ENCODE results near the gene THTPA. TPM values are rescaled to one million over a fixed set of nuclear protein-coding genes. Genes with fewer than 3 reads are reported as not detected.
"Not testable (repeated sequence)": the region's sequence is repeated elsewhere in the genome, so short reads cannot be mapped to it uniquely, and the experiment has no call there.

Gene THTPA
- total RNA-seq, 2 donors from 2014 or later = 22.5 to 45.4 TPM

- TF ChIP-seq POLR2A (IDR thresholded peaks at IDR 0.05) (no peak), POLR2AphosphoS5 (IDR thresholded peaks at IDR 0.05) (no peak)
- TF ChIP-seq, protein P1, sequence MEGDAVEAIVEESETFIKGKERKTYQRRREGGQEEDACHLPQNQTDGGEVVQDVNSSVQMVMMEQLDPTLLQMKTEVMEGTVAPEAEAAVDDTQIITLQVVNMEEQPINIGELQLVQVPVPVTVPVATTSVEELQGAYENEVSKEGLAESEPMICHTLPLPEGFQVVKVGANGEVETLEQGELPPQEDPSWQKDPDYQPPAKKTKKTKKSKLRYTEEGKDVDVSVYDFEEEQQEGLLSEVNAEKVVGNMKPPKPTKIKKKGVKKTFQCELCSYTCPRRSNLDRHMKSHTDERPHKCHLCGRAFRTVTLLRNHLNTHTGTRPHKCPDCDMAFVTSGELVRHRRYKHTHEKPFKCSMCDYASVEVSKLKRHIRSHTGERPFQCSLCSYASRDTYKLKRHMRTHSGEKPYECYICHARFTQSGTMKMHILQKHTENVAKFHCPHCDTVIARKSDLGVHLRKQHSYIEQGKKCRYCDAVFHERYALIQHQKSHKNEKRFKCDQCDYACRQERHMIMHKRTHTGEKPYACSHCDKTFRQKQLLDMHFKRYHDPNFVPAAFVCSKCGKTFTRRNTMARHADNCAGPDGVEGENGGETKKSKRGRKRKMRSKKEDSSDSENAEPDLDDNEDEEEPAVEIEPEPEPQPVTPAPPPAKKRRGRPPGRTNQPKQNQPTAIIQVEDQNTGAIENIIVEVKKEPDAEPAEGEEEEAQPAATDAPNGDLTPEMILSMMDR (IDR thresholded peaks at IDR 0.05) = no peak
- Histone ChIP-seq H3K4me1 (replicated peaks) (no peaks in the 10 kb centered on the region), H3K27ac (no peak overlapping the region), H3K27me3 (replicated peaks; ENCODE audit: insufficient read depth) (no peaks in the 10 kb centered on the region), H3K36me3 (no peaks in the 10 kb centered on the region), H3K4me3 (no peak overlapping the region), H3K9me3 (no peaks in the 10 kb centered on the region)
- no peak for DNase-seq (ENCODE audit: low spot score)
- intact Hi-C loops (cut with DNase I) = no loop called here
- 97% methylated on average over 2 of the region's 2 CpGs for WGBS
Observed at GRCh38 chr14:23589606-23590005, 33.5 kb downstream of the THTPA start.

GRCh38 chr14:23590198-23590597 lies 34.1 kb downstream of the THTPA start:
- H3K4me3 ChIP-seq = no peak overlapping the region
- no peaks in the 10 kb centered on the region for H3K36me3 ChIP-seq
- TF ChIP-seq POLR2A (IDR thresholded peaks at IDR 0.05) (no peak), POLR2AphosphoS5 (IDR thresholded peaks at IDR 0.05) (no peak)
- TF ChIP-seq, protein P1 (IDR thresholded peaks at IDR 0.05) = no peak
- intact Hi-C loops (cut with DNase I) = no loop called here
- H3K4me1 ChIP-seq (replicated peaks) = no peaks in the 10 kb centered on the region
- no peak for DNase-seq (ENCODE audit: low spot score)
- H3K9me3 ChIP-seq = no peaks in the 10 kb centered on the region
- WGBS = 95% methylated on average over 4 of the region's 4 CpGs
- H3K27me3 ChIP-seq (replicated peaks; ENCODE audit: insufficient read depth) = no peaks in the 10 kb centered on the region
- no peak overlapping the region for H3K27ac ChIP-seq

DNA sequence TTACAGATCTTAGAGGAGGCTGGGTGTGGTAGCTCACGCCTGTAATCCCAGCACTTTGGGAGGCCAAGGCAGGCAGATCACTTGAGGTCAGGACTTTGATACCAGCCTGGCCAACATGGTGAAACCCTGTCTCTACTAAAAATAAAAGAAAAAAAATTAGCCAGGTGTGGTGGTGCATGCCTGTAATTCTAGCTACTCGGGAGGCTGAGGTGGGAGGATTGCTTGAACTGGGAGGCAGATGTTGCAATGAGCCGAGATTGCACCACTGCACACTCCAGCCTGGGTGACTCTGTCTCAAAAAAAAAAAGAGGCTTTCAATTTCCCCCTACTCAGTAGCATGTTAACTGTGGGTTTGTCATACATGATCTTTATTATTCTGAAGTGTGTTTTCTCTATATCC lies 38.1 kb downstream of the THTPA start:
- DNase-seq (ENCODE audit: low spot score); H3K27me3 ChIP-seq (replicated peaks; ENCODE audit: insufficient read depth); H3K36me3 ChIP-seq; intact Hi-C loops (cut with DNase I); H3K4me1 ChIP-seq (replicated peaks); H3K9me3 ChIP-seq; H3K4me3 ChIP-seq; H3K27ac ChIP-seq: not testable (repeated sequence)
- WGBS = 84% methylated on average over 3 of the region's 3 CpGs

DNA sequence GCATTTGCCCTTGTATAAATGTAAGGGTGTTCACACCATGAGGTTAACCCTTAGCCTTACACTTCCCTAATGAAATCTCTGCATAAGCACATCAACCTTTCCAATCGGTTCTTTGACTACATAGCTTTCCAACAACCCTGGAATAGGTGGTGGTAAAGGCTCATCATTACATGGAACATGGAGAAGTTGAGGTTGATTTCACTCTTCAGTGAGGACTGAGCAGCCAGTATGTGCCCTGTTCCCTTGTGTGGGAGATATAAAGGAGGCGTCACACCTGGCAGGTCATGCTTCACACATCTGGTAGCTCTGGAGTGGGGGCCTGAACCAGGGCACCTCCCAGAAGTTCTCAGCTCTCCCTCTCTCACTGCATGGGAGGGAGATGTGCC lies 44.2 kb downstream of the THTPA start:
- 88% methylated on average over 2 of the region's 2 CpGs for WGBS
- no peak overlapping the region for H3K27ac ChIP-seq
- no peaks in the 10 kb centered on the region for H3K27me3 ChIP-seq (replicated peaks; ENCODE audit: insufficient read depth)
- no peak for DNase-seq (ENCODE audit: low spot score)
- intact Hi-C loops (cut with DNase I) = no loop called here
- no peak for TF ChIP-seq POLR2AphosphoS5 (IDR thresholded peaks at IDR 0.05)
- TF ChIP-seq, protein P1 (IDR thresholded peaks at IDR 0.05) = no peak
- no peak for TF ChIP-seq POLR2A (IDR thresholded peaks at IDR 0.05)
- H3K36me3 ChIP-seq = no peaks in the 10 kb centered on the region
- no peaks in the 10 kb centered on the region for H3K4me1 ChIP-seq (replicated peaks)
- no peaks in the 10 kb centered on the region for H3K9me3 ChIP-seq
- H3K4me3 ChIP-seq = no peak overlapping the region

GRCh38 chr14:23600806-23601205 lies 44.7 kb downstream of the THTPA start:
- intact Hi-C loops (cut with DNase I) = no loop called here
- H3K4me1 ChIP-seq (replicated peaks) = no peaks in the 10 kb centered on the region
- WGBS = 88% methylated on average over 1 of the region's 1 CpG

More at GRCh38 chr14:23600806-23601205, 44.7 kb downstream of the THTPA start:
- H3K4me3 ChIP-seq = no peak overlapping the region
- TF ChIP-seq POLR2AphosphoS5 (IDR thresholded peaks at IDR 0.05) (no peak), POLR2A (IDR thresholded peaks at IDR 0.05) (no peak)
- TF ChIP-seq, protein P1 (IDR thresholded peaks at IDR 0.05) = no peak
- H3K27me3 ChIP-seq (replicated peaks; ENCODE audit: insufficient read depth) = no peaks in the 10 kb centered on the region
- DNase-seq (ENCODE audit: low spot score) = no peak
- no peak overlapping the region for H3K27ac ChIP-seq
- H3K9me3 ChIP-seq = no peaks in the 10 kb centered on the region
- no peaks in the 10 kb centered on the region for H3K36me3 ChIP-seq
